ENCODE measurements around the gene ZCCHC7.

The ZCCHC7 gene

DNA sequence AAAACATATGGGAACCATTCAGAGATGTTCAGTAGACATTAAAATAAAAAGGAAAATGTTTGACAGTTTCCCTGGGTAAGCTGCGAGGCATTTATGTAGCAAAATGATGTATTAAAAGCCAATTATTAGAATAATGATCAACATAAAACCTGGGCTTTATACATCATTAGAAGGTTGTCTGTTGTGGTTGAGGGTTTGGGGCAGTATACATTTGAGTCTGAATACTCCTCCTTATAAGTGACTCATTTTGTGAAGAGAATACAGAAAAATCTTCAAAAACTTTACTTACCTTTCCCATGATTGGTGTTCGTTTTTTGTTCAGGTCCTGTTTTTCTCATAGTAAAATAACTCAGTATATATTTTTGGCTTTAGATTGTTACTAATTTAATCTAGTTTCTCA is 119.5 kb downstream of the ZCCHC7 start:
- POLR2A ChIA-PET (ENCODE audit: low non-redundant PET): no interaction called here
- TF ChIP-seq, protein P1, sequence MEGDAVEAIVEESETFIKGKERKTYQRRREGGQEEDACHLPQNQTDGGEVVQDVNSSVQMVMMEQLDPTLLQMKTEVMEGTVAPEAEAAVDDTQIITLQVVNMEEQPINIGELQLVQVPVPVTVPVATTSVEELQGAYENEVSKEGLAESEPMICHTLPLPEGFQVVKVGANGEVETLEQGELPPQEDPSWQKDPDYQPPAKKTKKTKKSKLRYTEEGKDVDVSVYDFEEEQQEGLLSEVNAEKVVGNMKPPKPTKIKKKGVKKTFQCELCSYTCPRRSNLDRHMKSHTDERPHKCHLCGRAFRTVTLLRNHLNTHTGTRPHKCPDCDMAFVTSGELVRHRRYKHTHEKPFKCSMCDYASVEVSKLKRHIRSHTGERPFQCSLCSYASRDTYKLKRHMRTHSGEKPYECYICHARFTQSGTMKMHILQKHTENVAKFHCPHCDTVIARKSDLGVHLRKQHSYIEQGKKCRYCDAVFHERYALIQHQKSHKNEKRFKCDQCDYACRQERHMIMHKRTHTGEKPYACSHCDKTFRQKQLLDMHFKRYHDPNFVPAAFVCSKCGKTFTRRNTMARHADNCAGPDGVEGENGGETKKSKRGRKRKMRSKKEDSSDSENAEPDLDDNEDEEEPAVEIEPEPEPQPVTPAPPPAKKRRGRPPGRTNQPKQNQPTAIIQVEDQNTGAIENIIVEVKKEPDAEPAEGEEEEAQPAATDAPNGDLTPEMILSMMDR (conservative IDR thresholded peaks at IDR 0.05; ENCODE audit: low read depth): no peak
- CTCF ChIA-PET: interaction anchor here (0.6 to 1.2 kb wide), 2 partner anchors 174 to 675 kb away, joined by 3 read pairs; no protein-coding TSS in a partner anchor
- H3K27ac ChIP-seq: no peak overlapping the region
- no peak for DNase-seq (ENCODE audit: low spot score)

DNA sequence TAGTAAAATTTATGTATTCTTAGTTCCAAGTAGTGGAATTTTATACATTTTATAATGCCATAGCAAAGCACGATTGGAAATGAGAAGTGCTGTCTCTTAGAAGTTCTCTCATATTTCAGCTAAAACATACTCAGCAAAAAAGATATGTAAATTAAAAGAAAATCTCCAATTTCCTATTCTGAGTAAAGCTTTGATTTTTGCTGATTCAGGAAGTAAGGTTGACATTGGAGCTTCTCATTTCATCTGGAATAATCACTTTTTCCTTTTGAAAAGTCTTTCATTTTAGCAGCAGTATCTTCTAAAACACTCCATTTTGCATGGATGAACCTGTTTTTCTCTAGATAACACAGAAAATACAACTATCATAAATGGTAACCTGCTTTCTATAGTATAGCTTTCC is 121.0 kb downstream of the ZCCHC7 start:
- CTCF ChIA-PET: interaction anchor here (0.8 kb wide), 1 partner anchor 89 kb away, joined by 3 read pairs; no protein-coding TSS in a partner anchor
- POLR2A ChIA-PET (ENCODE audit: low non-redundant PET): no interaction called here
- DNase-seq (ENCODE audit: low spot score): no peak
- no peak overlapping the region for H3K27ac ChIP-seq
- TF ChIP-seq, protein P1 (conservative IDR thresholded peaks at IDR 0.05; ENCODE audit: low read depth): no peak

DNA sequence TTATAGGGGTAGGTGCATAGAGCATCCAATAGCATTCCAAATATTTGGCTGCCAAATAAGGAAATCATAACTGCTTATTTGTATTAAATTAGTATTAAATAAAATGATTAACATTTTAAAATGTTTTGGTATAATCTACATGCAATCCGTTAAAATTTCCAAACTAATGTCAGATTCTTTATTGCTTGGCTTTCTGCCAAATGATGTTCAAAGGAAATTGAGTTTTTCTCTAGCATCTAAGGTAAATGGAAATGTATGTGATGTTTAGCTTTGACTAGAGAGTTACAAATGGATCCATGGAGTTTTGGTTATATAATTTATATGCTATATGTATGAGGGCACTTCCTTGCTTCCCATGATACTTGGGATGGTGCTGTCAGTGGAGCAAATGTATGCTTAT is 121.7 kb downstream of the ZCCHC7 start:
- TF ChIP-seq, protein P1 (conservative IDR thresholded peaks at IDR 0.05; ENCODE audit: low read depth): no peak
- no peak overlapping the region for H3K27ac ChIP-seq
- POLR2A ChIA-PET (ENCODE audit: low non-redundant PET): no interaction called here
- no peak for DNase-seq (ENCODE audit: low spot score)
- CTCF ChIA-PET: interaction anchor here (0.5 to 0.8 kb wide), 2 partner anchors 24 to 88 kb away, joined by 3 read pairs; no protein-coding TSS in a partner anchor

DNA sequence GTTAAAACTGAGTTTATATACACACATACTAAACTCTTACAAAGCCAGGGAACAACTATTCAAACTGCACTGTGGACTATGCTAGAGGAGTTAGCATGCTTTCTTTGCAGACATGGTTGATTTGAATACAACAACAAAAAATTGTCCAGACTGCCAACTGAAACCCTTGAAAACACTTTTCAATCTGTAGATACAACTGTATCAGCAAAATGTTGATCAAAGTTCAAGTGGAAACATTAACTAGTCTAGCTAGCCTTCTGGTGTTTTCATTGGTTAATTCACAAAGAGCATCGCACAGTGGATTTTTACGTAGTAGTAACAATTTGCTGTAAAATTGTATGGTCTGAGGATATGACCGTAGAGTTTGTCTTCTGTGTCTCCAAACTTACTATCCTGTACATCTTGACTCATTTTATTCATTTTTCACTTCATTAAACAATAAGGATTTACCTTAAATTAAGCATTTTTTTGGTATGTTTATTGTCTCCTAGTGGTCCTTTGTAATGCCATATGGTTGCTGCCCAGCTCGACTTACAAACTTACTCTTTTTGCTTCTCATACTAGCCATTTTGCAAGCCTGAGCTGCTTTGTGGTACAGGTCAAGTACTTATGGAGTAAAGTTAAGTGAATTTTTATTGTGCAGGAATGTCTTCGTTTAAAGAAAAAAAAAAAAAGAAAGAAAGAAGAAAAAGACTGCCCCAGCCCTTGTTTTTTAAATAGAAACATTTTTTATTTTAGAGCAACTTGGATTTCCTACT is 123.4 kb downstream of the ZCCHC7 start:
- ChIA-PET CTCF (no interaction called here), POLR2A (ENCODE audit: low non-redundant PET) (no interaction called here)
- no peak overlapping the region for H3K27ac ChIP-seq
- TF ChIP-seq, protein P1 (conservative IDR thresholded peaks at IDR 0.05; ENCODE audit: low read depth): no peak
- no peak for DNase-seq (ENCODE audit: low spot score)

DNA sequence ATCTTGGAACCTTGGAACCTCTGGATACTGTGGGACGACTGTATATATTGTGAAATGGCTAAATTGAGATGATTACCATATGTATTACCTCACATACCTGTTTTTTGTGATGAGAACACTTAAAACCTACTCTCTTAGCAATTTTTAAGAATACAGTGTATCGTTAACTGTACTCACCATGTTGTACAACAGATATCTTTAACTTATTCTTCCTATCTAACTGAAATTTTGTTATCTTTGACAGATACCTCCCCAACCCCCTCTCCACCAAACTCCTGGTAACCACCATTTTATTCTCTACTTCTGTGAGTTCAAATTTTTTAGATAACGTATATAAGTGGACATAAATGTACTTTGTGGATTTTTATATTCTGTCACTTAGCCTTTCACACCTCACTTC is 126.5 kb downstream of the ZCCHC7 start:
- no peak for DNase-seq (ENCODE audit: low spot score)
- ChIA-PET CTCF (no interaction called here), POLR2A (ENCODE audit: low non-redundant PET) (no interaction called here)
- no peak overlapping the region for H3K27ac ChIP-seq
- TF ChIP-seq, protein P1 (conservative IDR thresholded peaks at IDR 0.05; ENCODE audit: low read depth): no peak

DNA sequence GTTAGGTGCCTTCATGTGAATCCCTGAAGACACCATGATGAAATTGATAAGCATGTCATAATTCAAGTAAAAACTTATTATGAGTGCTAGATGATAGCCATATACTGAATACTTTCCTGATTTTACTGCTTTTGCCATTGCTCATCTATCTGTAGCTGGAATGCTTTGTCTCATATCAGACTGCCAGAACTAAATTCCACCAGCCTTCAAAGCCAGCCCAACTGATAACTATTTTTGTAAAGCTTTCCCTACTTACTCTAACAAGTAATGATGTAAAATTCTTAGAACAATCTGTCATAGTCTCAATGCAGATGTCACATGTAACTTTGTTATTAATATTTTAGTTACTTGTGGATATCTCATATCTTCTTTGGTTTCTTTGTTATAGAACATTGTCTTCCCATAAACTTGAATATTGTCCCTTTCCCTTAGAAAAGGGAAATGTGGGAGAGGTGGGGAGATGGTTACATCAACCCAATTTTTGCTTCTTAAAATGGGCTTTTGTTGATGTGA is 128.3 kb downstream of the ZCCHC7 start:
- CTCF ChIA-PET: no interaction called here
- POLR2A ChIA-PET (ENCODE audit: low non-redundant PET): no interaction called here
- TF ChIP-seq, protein P1 (conservative IDR thresholded peaks at IDR 0.05; ENCODE audit: low read depth): no peak
- no peak for DNase-seq (ENCODE audit: low spot score)
- H3K27ac ChIP-seq: no peak overlapping the region
